Measurements from ENCODE around the gene NDUFB7.

- TF ChIP-seq CTCF (IDR thresholded peaks at IDR 0.05) (no peak), REST (IDR thresholded peaks at IDR 0.05; ENCODE audit: insufficient read depth in 1 of 2, low read depth in 2 of 2, low read length in 1 of 2) (no peak), TCF7L2 (IDR thresholded peaks at IDR 0.05; ENCODE audit: low read depth, low read length) (0 out of 2 replicates have a peak, but pooled peaks have one; percentile 11), SIN3A (IDR thresholded peaks at IDR 0.05; ENCODE audit: borderline replicate concordance, insufficient read depth, low read depth, low read length) (peak; percentile 35; the same call in 1 of the 2 replicates)
Observed at GRCh38 chr19:14529254-14530004, 42.4 kb downstream of the NDUFB7 start, which contains the start of gene TECR.
